D341Med (cell line): ENCODE results near the gene DEFB131A.
"Not testable (repeated sequence)": the region's sequence is repeated elsewhere in the genome, so short reads cannot be mapped to it uniquely, and the experiment has no call there.

ENCODE experiments used
- DNase-seq: peaks from one replicate; pipeline ENCODE4 v3.0.0; 2012; ENCODE audit warnings: low spot score

Gene DEFB131A

GRCh38 chr4:9444114-9444513, at the start of gene DEFB131A:
Gene DEFB131A, plus strand, starts transcription at chr4:9444414. Its CDS starts 120 bp downstream, at chr4:9444534.
- not testable (repeated sequence) for DNase-seq

GRCh38 chr4:9405774-9406173, 38.4 kb upstream of the DEFB131A start:
- not testable (repeated sequence) for DNase-seq

GRCh38 chr4:9406491-9406890, 37.7 kb upstream of the DEFB131A start:
- DNase-seq = not testable (repeated sequence)

GRCh38 chr4:9409793-9410192, 34.4 kb upstream of the DEFB131A start:
- DNase-seq = no peak

GRCh38 chr4:9421884-9422455, 22.2 kb upstream of the DEFB131A start:
- not testable (repeated sequence) for DNase-seq

- DNase-seq = not testable (repeated sequence)
These were observed 18.3 kb upstream of the DEFB131A start for GRCh38 chr4:9425916-9426315.

- not testable (repeated sequence) for DNase-seq
These were observed 14.2 kb upstream of the DEFB131A start for GRCh38 chr4:9430061-9430460.

- not testable (repeated sequence) for DNase-seq
These were observed 10.9 kb upstream of the DEFB131A start for GRCh38 chr4:9433320-9433719.

GRCh38 chr4:9436728-9437127, 7.5 kb upstream of the DEFB131A start:
- not testable (repeated sequence) for DNase-seq

- not testable (repeated sequence) for DNase-seq
These were observed 1.9 kb upstream of the DEFB131A start for GRCh38 chr4:9442355-9442754.

GRCh38 chr4:9444681-9445080, 467 bp downstream of the DEFB131A start:
- DNase-seq = not testable (repeated sequence)

GRCh38 chr4:9452251-9452650, 8.0 kb downstream of the DEFB131A start:
- not testable (repeated sequence) for DNase-seq

GRCh38 chr4:9454284-9454683, 10.1 kb downstream of the DEFB131A start:
- not testable (repeated sequence) for DNase-seq

GRCh38 chr4:9455046-9455445, 10.8 kb downstream of the DEFB131A start:
- not testable (repeated sequence) for DNase-seq

- DNase-seq = not testable (repeated sequence)
These were observed 35.3 kb downstream of the DEFB131A start for GRCh38 chr4:9479466-9479865.

- not testable (repeated sequence) for DNase-seq
These were observed 35.9 kb downstream of the DEFB131A start for GRCh38 chr4:9480066-9480465.

- DNase-seq = not testable (repeated sequence)
These were observed 38.7 kb downstream of the DEFB131A start for GRCh38 chr4:9482871-9483270.

- DNase-seq = not testable (repeated sequence)
These were observed 39.5 kb downstream of the DEFB131A start for GRCh38 chr4:9483682-9484081.

GRCh38 chr4:9486880-9487279, 42.7 kb downstream of the DEFB131A start:
- not testable (repeated sequence) for DNase-seq

GRCh38 chr4:9488796-9489195, 44.6 kb downstream of the DEFB131A start:
- not testable (repeated sequence) for DNase-seq

- DNase-seq = not testable (repeated sequence)
These were observed 46.3 kb downstream of the DEFB131A start for GRCh38 chr4:9490496-9490895.

- not testable (repeated sequence) for DNase-seq
These were observed 46.8 kb downstream of the DEFB131A start for GRCh38 chr4:9490986-9491385.

- not testable (repeated sequence) for DNase-seq
These were observed 49.4 kb downstream of the DEFB131A start for GRCh38 chr4:9493589-9493988.
